Panc1 (cell line): Measurements from ENCODE around the gene MYO16. TPM values are rescaled to one million over a fixed set of nuclear protein-coding genes. Genes with fewer than 3 reads are reported as not detected.

Experiments used
- ATAC-seq: fragments of 200-7000 bp; cut with Tn5 transposase; 2 replicates; pipeline ENCODE4 v1.9.1; 2020; ENCODE audit warnings: mild to moderate bottlenecking, moderate library complexity
- BruUV-seq: library from RNA; stranded (reverse); fragments of 400-500 nt; replicated peaks from 2 replicates; lab custom pipeline; 2021; lab: Mats Ljungman, UMichigan
- CTCF ChIA-PET: fragments of 300-600 bp; sonication (Branson Sonifier 250); formaldehyde crosslinking; loops from one replicate; lab custom pipeline; 2022; ENCODE audit warnings: antibody characterized with exemption; lab: Charles Lee
- POLR2A ChIA-PET: fragments of 300-600 bp; sonication (Branson Sonifier 250); formaldehyde crosslinking; loops from one replicate; lab custom pipeline; 2022; ENCODE audit warnings: antibody characterized with exemption; lab: Charles Lee
- DNase-seq: peaks from one replicate; pipeline ENCODE4 v3.0.0-alpha.2; 2010; ENCODE audit warnings: low read depth, low spot score
- H3K27ac ChIP-seq: 2 replicates; pipeline ENCODE4 v1.5.1; 2011; ENCODE audit warnings: mild to moderate bottlenecking, low read length, inconsistent platforms
- H3K27me3 ChIP-seq: fragments of 200-500 bp; sonication (Bioruptor generic); 2 replicates; pipeline ENCODE4 v1.6.0; 2014; ENCODE audit warnings: low read length, inconsistent platforms; ENCODE audit not compliant: control insufficient read depth, insufficient read depth
- H3K36me3 ChIP-seq: fragments of 200-500 bp; sonication (Bioruptor generic); 2 replicates; pipeline ENCODE4 v1.5.1; 2014; ENCODE audit warnings: inconsistent platforms, mild to moderate bottlenecking, low read length, moderate library complexity; ENCODE audit not compliant: control insufficient read depth, insufficient read depth
- H3K4me1 ChIP-seq: 2 replicates; pipeline ENCODE4 v1.5.1; 2011; ENCODE audit warnings: inconsistent platforms, mild to moderate bottlenecking, low read length, moderate library complexity; ENCODE audit not compliant: control insufficient read depth, insufficient read depth
- H3K4me3 ChIP-seq, 2 experiments: 2 replicates each; pipeline ENCODE4 v1.5.1; 2011 to 2012; ENCODE audit warnings: low read depth in 2 of 2, low read length in 2 of 2, mild to moderate bottlenecking in 2 of 2, inconsistent platforms in 1 of 2, moderate library complexity in 1 of 2
- H3K9me3 ChIP-seq: fragments of 200-500 bp; sonication (Bioruptor generic); 2 replicates; pipeline ENCODE4 v1.5.1; 2014; ENCODE audit warnings: low read depth, mild to moderate bottlenecking, inconsistent platforms, low read length, moderate library complexity; ENCODE audit not compliant: control insufficient read depth, insufficient read depth
- CTCF ChIP-seq: fragments of 450-650 bp; IDR thresholded peaks from 2 replicates; pipeline ENCODE4 v1.5.1; 2017; ENCODE audit warnings: mild to moderate bottlenecking
- POLR2AphosphoS5 ChIP-seq: IDR thresholded peaks from 2 replicates; pipeline ENCODE4 v1.6.1; 2012; ENCODE audit warnings: mild to moderate bottlenecking, low read depth, low read length, moderate library complexity
- REST ChIP-seq, 2 experiments: IDR thresholded peaks; 2 replicates each; pipeline ENCODE4 v1.6.1; 2011 to 2012; ENCODE audit warnings: low read depth in 2 of 2, control low read depth in 1 of 2, low read length in 1 of 2, mild to moderate bottlenecking in 1 of 2, moderate library complexity in 1 of 2; ENCODE audit not compliant: insufficient read depth in 1 of 2
- SIN3A ChIP-seq: IDR thresholded peaks from 2 replicates; pipeline ENCODE4 v1.6.1; 2012; ENCODE audit warnings: low read depth, mild to moderate bottlenecking, low read length, moderate library complexity, borderline replicate concordance; ENCODE audit not compliant: insufficient read depth
- TCF7L2 ChIP-seq: IDR thresholded peaks from 2 replicates; pipeline ENCODE4 v1.6.1; 2011; ENCODE audit warnings: mild to moderate bottlenecking, low read depth, low read length, inconsistent platforms
- in situ Hi-C: cut with HindIII; loops from 2 replicates; pipeline ENCODE4 v1.10.0; 2016; ENCODE audit warnings: low sequenced_read_pairs, low pct_unique_long_range_greater_than_20kb
- intact Hi-C: fragments of 100-400 bp; cut with micrococcal nuclease; formaldehyde crosslinking; loops from one replicate; pipeline ENCODE4 v1.10.0; 2022; ENCODE audit not compliant: unreplicated experiment
- total RNA-seq: library from RNA; stranded (reverse); gene quantifications from one replicate; pipeline ENCODE4 v1.2.1, GENCODE V29; 2021; ENCODE audit not compliant: unreplicated experiment

Gene MYO16
- total RNA-seq, 1 experiment from 2014 or later, result 0.08 TPM

- ChIA-PET CTCF (no interaction called here), POLR2A (no interaction called here)
- DNase-seq, result no peak
- no peaks in the 10 kb centered on the region for H3K27me3 ChIP-seq
- H3K9me3 ChIP-seq, result no peaks in the 10 kb centered on the region
- TF ChIP-seq CTCF (no peak), REST (IDR thresholded peaks at IDR 0.05; ENCODE audit: insufficient read depth in 1 of 2, low read depth in 2 of 2, low read length in 1 of 2) (no peak), TCF7L2 (no peak), POLR2AphosphoS5 (no peak), SIN3A (no peak)
- ATAC-seq, result no peak
- no TSS peak for BruUV-seq
- in situ Hi-C loops, result no loop called here
- no peak overlapping the region for H3K4me3 ChIP-seq
- no peaks in the 10 kb centered on the region for H3K4me1 ChIP-seq
- no peaks in the 10 kb centered on the region for H3K36me3 ChIP-seq
- no peak overlapping the region for H3K27ac ChIP-seq
- intact Hi-C loops, result loop anchor here (10.0 kb wide), 1 partner anchor 165 kb away; no protein-coding TSS in a partner anchor
Observed at GRCh38 chr13:109130093-109130835, 500.9 kb downstream of the MYO16 start.

- Histone ChIP-seq H3K27me3 (no peaks in the 10 kb centered on the region), H3K9me3 (no peaks in the 10 kb centered on the region), H3K4me3 (no peak overlapping the region), H3K27ac (no peak overlapping the region), H3K4me1 (no peaks in the 10 kb centered on the region), H3K36me3 (no peaks in the 10 kb centered on the region)
- TF ChIP-seq SIN3A (no peak), CTCF (no peak), TCF7L2 (no peak), POLR2AphosphoS5 (no peak), REST (IDR thresholded peaks at IDR 0.05; ENCODE audit: insufficient read depth in 1 of 2, low read depth in 2 of 2, low read length in 1 of 2) (no peak)
- no peak for DNase-seq
- in situ Hi-C loops, result no loop called here
- CTCF ChIA-PET, result no interaction called here
- no peak for ATAC-seq
- intact Hi-C loops, result loop anchor here (10.0 kb wide), 1 partner anchor 167 kb away; no protein-coding TSS in a partner anchor
- POLR2A ChIA-PET, result no interaction called here
- BruUV-seq, result no TSS peak
Observed at GRCh38 chr13:109131698-109132257, 502.4 kb downstream of the MYO16 start.
